Skeletal muscle tissue (tissue), 4 donors: ENCODE data around the gene DMXL1. TPM values are rescaled to one million over a fixed set of nuclear protein-coding genes. Genes with fewer than 3 reads are reported as not detected.
A peak's percentile ranks its signal among the peaks of the same experiment; 100 is the strongest.

ENCODE experiments used
- H3K27ac ChIP-seq: one replicate; pipeline ENCODE4 v1.7.0; 2013; ENCODE audit warnings: mild to moderate bottlenecking, low read depth, low read length, inconsistent platforms
- H3K27me3 ChIP-seq, 3 donors: one replicate each; pipeline ENCODE4 v1.7.0; 2013; ENCODE audit warnings: low read length in 3 of 3; ENCODE audit not compliant: control insufficient read depth in 3 of 3, insufficient read depth in 3 of 3
- H3K36me3 ChIP-seq, 3 donors: one replicate each; pipeline ENCODE4 v1.7.0; 2013; ENCODE audit warnings: low read length in 3 of 3; ENCODE audit not compliant: control insufficient read depth in 3 of 3, insufficient read depth in 3 of 3
- H3K4me1 ChIP-seq, 3 donors: one replicate each; pipeline ENCODE4 v1.7.0; 2013; ENCODE audit warnings: low read length in 3 of 3, mild to moderate bottlenecking in 3 of 3; ENCODE audit not compliant: control insufficient read depth in 3 of 3, insufficient read depth in 3 of 3
- H3K4me3 ChIP-seq, 3 donors: one replicate each; pipeline ENCODE4 v1.7.0; 2013; ENCODE audit warnings: low read length in 3 of 3
- H3K9ac ChIP-seq, 3 donors: one replicate each; pipeline ENCODE4 v1.7.0; 2013; ENCODE audit warnings: low read length in 3 of 3, mild to moderate bottlenecking in 3 of 3, moderate library complexity in 2 of 3, low read depth in 1 of 3
- H3K9me3 ChIP-seq, 3 donors: one replicate each; pipeline ENCODE4 v1.7.0; 2013; ENCODE audit warnings: low read length in 3 of 3; ENCODE audit not compliant: control insufficient read depth in 3 of 3
- total RNA-seq: library from RNA; depleted of rRNA; stranded (reverse); fragments of >200 nt; gene quantifications from one replicate; pipeline ENCODE4 v1.2.3, GENCODE V29; 2014
- donor health status: Osteomylitis.

DMXL1 gene
- total RNA-seq = 61.1 TPM

- H3K9me3 ChIP-seq = no peaks in the 10 kb centered on the region
- peaks cover 10 to 16% (median 11%) of the 10 kb centered on the region in 3 donors for H3K4me1 ChIP-seq
- no peaks in the 10 kb centered on the region for H3K36me3 ChIP-seq
These were observed at the start of gene DMXL1 for GRCh38 chr5:119070828-119071560. DMXL1 (plus strand) TSS chr5:119071087; CDS start chr5:119071570, 483 bp downstream.

GRCh38 chr5:119021149-119021732 is 49.6 kb upstream of the DMXL1 start:
- Histone ChIP-seq H3K36me3 (no peaks in the 10 kb centered on the region), H3K9ac (no peak overlapping the region), H3K4me3 (no peak overlapping the region), H3K4me1 (no peaks in the 10 kb centered on the region), H3K27me3 (no peaks in the 10 kb centered on the region), H3K9me3 (no peaks in the 10 kb centered on the region), H3K27ac (no peak overlapping the region)

More at GRCh38 chr5:119070828-119071560, at the start of gene DMXL1:
- H3K27me3 ChIP-seq = no peaks in the 10 kb centered on the region
- peak within 1 kb of the TSS; percentile 97 to 99 (median 98) for H3K9ac ChIP-seq
- peak within 1 kb of the TSS; percentile 92 to 100 (median 98) for H3K4me3 ChIP-seq
- peak within 1 kb of the TSS; percentile 98 for H3K27ac ChIP-seq

GRCh38 chr5:119022017-119022745 is 48.7 kb upstream of the DMXL1 start:
- Histone ChIP-seq H3K27ac (no peak overlapping the region), H3K4me1 (no peaks in the 10 kb centered on the region), H3K4me3 (no peak overlapping the region), H3K9ac (no peak overlapping the region), H3K36me3 (no peaks in the 10 kb centered on the region), H3K27me3 (no peaks in the 10 kb centered on the region), H3K9me3 (no peaks in the 10 kb centered on the region)

- Histone ChIP-seq H3K27me3 (no peaks in the 10 kb centered on the region), H3K4me1 (no peaks in the 10 kb centered on the region), H3K9ac (no peak overlapping the region), H3K27ac (no peak overlapping the region), H3K36me3 (no peaks in the 10 kb centered on the region), H3K4me3 (no peak overlapping the region), H3K9me3 (no peaks in the 10 kb centered on the region)
These were observed 48.1 kb upstream of the DMXL1 start for GRCh38 chr5:119022773-119023172.

- H3K4me3 ChIP-seq = no peak overlapping the region
- no peak overlapping the region for H3K9ac ChIP-seq
- no peaks in the 10 kb centered on the region for H3K27me3 ChIP-seq
- H3K36me3 ChIP-seq = no peaks in the 10 kb centered on the region
- H3K4me1 ChIP-seq = no peaks in the 10 kb centered on the region
- H3K9me3 ChIP-seq = no peaks in the 10 kb centered on the region
- H3K27ac ChIP-seq = no peak overlapping the region
These were observed 42.3 kb upstream of the DMXL1 start for GRCh38 chr5:119028575-119028974.

- H3K9ac ChIP-seq = no peak overlapping the region
- H3K36me3 ChIP-seq = no peaks in the 10 kb centered on the region
- no peak overlapping the region for H3K4me3 ChIP-seq
- no peaks in the 10 kb centered on the region for H3K4me1 ChIP-seq
- H3K27ac ChIP-seq = no peak overlapping the region
- H3K9me3 ChIP-seq = no peaks in the 10 kb centered on the region
- no peaks in the 10 kb centered on the region for H3K27me3 ChIP-seq
These were observed 39.6 kb upstream of the DMXL1 start for GRCh38 chr5:119031011-119031886.

GRCh38 chr5:119031905-119032304 is 39.0 kb upstream of the DMXL1 start:
- Histone ChIP-seq H3K36me3 (no peaks in the 10 kb centered on the region), H3K9me3 (no peaks in the 10 kb centered on the region), H3K9ac (no peak overlapping the region), H3K4me1 (no peaks in the 10 kb centered on the region), H3K4me3 (no peak overlapping the region), H3K27me3 (no peaks in the 10 kb centered on the region), H3K27ac (no peak overlapping the region)

GRCh38 chr5:119032656-119033055 is 38.2 kb upstream of the DMXL1 start:
- H3K4me3 ChIP-seq = no peak overlapping the region
- H3K9ac ChIP-seq = no peak overlapping the region
- H3K27ac ChIP-seq = no peak overlapping the region
- no peaks in the 10 kb centered on the region for H3K27me3 ChIP-seq
- H3K4me1 ChIP-seq = no peaks in the 10 kb centered on the region
- no peaks in the 10 kb centered on the region for H3K9me3 ChIP-seq
- no peaks in the 10 kb centered on the region for H3K36me3 ChIP-seq

- Histone ChIP-seq H3K27me3 (no peaks in the 10 kb centered on the region), H3K9me3 (no peaks in the 10 kb centered on the region), H3K27ac (no peak overlapping the region), H3K4me3 (no peak overlapping the region), H3K4me1 (no peaks in the 10 kb centered on the region), H3K9ac (no peak overlapping the region), H3K36me3 (no peaks in the 10 kb centered on the region)
These were observed 37.8 kb upstream of the DMXL1 start for GRCh38 chr5:119033135-119033534.
